NCI-H2171 treated with DMSO at 0.1 percent for 48 hours (cell line): Measurements from ENCODE around the gene CHRNB1.

Source experiments
- DNase-seq: peaks from one replicate; lab custom pipeline; 2025; lab: John Stamatoyannopoulos, UW

The CHRNB1 gene

GRCh38 chr17:7484067-7484918, 39.4 kb downstream of the CHRNB1 start, which contains the start of gene POLR2A:
POLR2A (plus strand) TSS chr17:7484366.
- DNase-seq, result peak; percentile 97

DNA sequence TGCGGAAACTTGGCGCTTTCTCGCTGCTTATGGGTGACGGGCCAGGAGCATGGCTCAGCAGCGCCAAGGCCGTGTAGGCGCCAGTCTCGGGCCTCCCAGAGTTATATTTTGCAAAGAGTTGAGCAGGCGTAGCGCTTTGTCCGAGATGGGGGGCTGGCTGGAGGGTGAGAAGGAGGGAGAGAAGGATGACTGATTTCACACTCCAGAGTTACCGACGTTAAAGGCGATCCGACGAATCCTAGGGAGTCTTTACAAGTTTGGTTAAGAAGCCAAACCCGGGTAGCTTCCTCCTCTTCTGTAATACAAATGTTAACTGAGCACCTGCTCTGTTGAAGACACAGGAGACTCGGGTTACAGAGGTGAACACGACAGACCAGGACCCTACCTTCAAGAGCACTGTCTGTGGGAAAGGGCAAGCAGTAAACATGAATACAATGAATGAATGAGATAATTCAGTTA, 40.1 kb downstream of the CHRNB1 start:
- DNase-seq, result no peak

- no peak for DNase-seq
These were observed 41.3 kb downstream of the CHRNB1 start for GRCh38 chr17:7486181-7486580.

- no peak for DNase-seq
These were observed 45.3 kb downstream of the CHRNB1 start for GRCh38 chr17:7490144-7490543.

DNA sequence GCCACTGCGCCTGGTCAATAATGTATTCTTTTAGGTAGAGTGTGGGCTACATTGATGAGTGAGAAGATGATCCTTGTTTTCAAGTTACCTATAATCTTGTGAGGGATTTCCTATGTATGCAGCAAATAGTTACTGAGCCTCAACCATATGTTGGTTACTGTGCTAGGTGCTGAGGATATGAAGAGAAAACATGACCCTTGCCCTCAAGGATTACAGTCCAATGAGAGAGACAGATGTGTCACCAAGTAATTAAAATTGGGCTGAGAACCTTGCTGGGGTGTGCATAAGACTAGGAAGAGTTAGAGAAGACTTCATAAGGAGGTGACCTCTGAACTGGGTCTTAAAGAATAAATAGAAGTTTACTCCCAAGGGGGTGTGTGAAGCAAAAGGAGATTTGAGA, 46.7 kb downstream of the CHRNB1 start:
- DNase-seq, result no peak

- no peak for DNase-seq
These were observed 49.1 kb downstream of the CHRNB1 start for GRCh38 chr17:7493941-7494340.

GRCh38 chr17:7495906-7496434, 51.1 kb downstream of the CHRNB1 start:
- DNase-seq, result no peak

DNA sequence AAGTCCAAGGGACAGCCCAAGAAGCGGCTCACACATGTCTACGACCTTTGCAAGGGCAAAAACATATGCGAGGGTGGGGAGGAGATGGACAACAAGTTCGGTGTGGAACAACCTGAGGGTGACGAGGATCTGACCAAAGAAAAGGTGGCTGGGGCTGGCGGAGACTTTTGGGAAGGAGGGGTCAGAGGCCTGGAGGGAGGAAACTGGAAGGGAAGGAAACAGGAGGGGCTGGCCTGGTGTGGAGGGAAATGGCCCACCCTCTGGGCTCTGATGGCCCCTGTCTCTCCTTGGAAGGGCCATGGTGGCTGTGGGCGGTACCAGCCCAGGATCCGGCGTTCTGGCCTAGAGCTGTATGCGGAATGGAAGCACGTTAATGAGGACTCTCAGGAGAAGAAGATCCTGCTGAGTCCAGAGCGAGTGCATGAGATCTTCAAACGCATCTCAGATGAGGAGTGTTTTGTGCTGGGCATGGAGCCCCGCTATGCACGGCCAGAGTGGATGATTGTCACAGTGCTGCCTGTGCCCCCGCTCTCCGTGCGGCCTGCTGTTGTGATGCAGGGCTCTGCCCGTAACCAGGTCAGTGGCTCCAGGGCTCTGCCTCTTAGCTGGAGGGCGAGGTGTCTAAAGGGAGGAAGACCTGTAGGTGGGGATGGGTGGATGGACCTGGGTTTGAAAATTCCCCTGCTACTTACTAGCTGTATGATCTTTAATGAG, 51.8 kb downstream of the CHRNB1 start:
- no peak for DNase-seq

- no peak for DNase-seq
These were observed 52.4 kb downstream of the CHRNB1 start for GRCh38 chr17:7497228-7497627.

DNA sequence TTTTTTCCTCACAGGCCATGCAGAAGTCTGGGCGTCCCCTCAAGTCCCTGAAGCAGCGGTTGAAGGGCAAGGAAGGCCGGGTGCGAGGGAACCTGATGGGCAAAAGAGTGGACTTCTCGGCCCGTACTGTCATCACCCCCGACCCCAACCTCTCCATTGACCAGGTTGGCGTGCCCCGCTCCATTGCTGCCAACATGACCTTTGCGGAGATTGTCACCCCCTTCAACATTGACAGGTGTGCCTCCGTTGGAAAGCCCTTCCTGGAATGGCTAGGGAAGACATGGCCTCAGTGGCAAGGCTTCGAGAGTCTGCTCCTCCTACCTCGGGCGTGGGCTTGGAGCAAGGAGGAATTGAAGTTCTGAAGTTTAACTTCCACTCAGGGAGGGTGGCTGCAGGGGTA, 52.8 kb downstream of the CHRNB1 start:
- DNase-seq, result no peak

- no peak for DNase-seq
These were observed 54.3 kb downstream of the CHRNB1 start for GRCh38 chr17:7499161-7499560.

DNA sequence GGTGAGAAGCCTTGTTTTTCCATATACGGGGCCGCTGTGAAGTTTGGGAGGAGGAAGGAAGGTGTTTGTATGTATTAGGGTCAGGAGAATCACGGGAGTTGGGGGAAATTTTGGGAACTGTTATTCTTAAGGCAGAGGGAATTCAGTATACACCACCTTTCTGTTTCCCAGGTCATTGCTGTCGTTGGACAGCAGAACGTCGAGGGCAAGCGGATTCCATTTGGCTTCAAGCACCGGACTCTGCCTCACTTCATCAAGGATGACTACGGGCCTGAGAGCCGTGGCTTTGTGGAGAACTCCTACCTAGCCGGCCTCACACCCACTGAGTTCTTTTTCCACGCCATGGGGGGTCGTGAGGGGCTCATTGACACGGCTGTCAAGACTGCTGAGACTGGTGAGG, 56.9 kb downstream of the CHRNB1 start:
- no peak for DNase-seq

- DNase-seq, result no peak
These were observed 57.4 kb downstream of the CHRNB1 start for GRCh38 chr17:7502171-7502847.

DNA sequence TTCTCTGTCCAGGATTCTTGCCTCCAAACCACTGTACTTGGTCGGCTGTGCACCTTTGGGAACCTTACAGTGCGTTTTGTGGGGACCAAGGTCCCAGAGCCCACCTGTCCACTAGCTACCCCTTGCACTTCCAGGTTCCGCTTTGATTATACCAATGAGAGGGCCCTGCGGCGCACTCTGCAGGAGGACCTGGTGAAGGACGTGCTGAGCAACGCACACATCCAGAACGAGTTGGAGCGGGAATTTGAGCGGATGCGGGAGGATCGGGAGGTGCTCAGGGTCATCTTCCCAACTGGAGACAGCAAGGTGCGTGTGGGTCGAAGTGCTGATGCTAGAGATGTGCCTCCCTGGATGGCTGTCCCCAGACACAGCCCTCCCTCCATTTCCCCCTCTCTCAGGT, 58.1 kb downstream of the CHRNB1 start:
- DNase-seq, result no peak

- DNase-seq, result no peak
These were observed 58.7 kb downstream of the CHRNB1 start for GRCh38 chr17:7503521-7503920.
